Uterus (tissue), 4 donors: ENCODE data around the gene C1QTNF1. TPM values are rescaled to one million over a fixed set of nuclear protein-coding genes. Genes with fewer than 3 reads are reported as not detected.

ENCODE experiments used
- DNase-seq, 2 donors: peaks; one replicate each; pipeline ENCODE4 v3.0.0-alpha.2; 2019 to 2020
- H3K27ac ChIP-seq, 2 donors: fragments of 200-600 bp; sonication (generic); 1 replicate in 1 of 2; 2 replicates in 1 of 2; pipeline ENCODE4 v1.5.1; 2016 to 2018
- H3K27me3 ChIP-seq, 2 donors: fragments of 200-600 bp; sonication (generic); one replicate each; pipeline ENCODE4 v1.5.1; 2018 to 2019; ENCODE audit warnings: control low read depth in 1 of 2
- H3K36me3 ChIP-seq, 2 donors: fragments of 200-600 bp; sonication (generic); one replicate each; pipeline ENCODE4 v1.5.1; 2019; ENCODE audit warnings: control low read depth in 1 of 2
- H3K4me1 ChIP-seq, 2 donors: fragments of 200-600 bp; sonication (generic); one replicate each; pipeline ENCODE4 v1.5.1; 2018 to 2019; ENCODE audit warnings: control low read depth in 1 of 2
- H3K4me3 ChIP-seq, 2 donors: fragments of 200-600 bp; sonication (generic); 1 replicate in 1 of 2; 2 replicates in 1 of 2; pipeline ENCODE4 v1.5.1; 2018 to 2019; ENCODE audit warnings: mild to moderate bottlenecking in 1 of 2
- H3K9me3 ChIP-seq, 2 donors: fragments of 200-600 bp; sonication (generic); one replicate each; pipeline ENCODE4 v1.5.1; 2019; ENCODE audit warnings: control low read depth in 1 of 2
- CTCF ChIP-seq, 4 experiments: fragments of 200-600 bp in 2 of 4; fragments of 450-650 bp in 2 of 4; sonication (generic) in 2 of 4; IDR thresholded peaks; one replicate each; pipeline ENCODE4 v1.5.1; 2016 to 2019; ENCODE audit warnings: antibody characterized with exemption in 4 of 4, mild to moderate bottlenecking in 2 of 4, moderate library complexity in 1 of 4
- POLR2A ChIP-seq, 2 donors: fragments of 450-650 bp; IDR thresholded peaks; one replicate each; pipeline ENCODE4 v1.6.1; 2016; ENCODE audit warnings: antibody characterized with exemption in 2 of 2, mild to moderate bottlenecking in 1 of 2, moderate library complexity in 1 of 2
- intact Hi-C: fragments of 100-400 bp; cut with DNase I; formaldehyde crosslinking; loops from one replicate; pipeline ENCODE4 v1.15.1; 2023; ENCODE audit warnings: low total_unique reads
- total RNA-seq, 4 donors: library from RNA; depleted of rRNA in 3 of 4; stranded (reverse); fragments of >200 nt in 3 of 4; gene quantifications; one replicate each; pipeline versions ENCODE4 v1.1.0 to v1.2.4, GENCODE V29; 2014 to 2023
- donor health status: DM: yes; HTN: yes; CAD: no.

The C1QTNF1 gene
- total RNA-seq, 4 donors from 2014 or later, result 2.9 to 80.8 (median 39.6) TPM

- Histone ChIP-seq H3K4me1 (no peaks in the 10 kb centered on the region), H3K4me3 (no peak overlapping the region), H3K27me3 (no peaks in the 10 kb centered on the region), H3K36me3 (no peaks in the 10 kb centered on the region), H3K27ac (no peak overlapping the region), H3K9me3 (no peaks in the 10 kb centered on the region)
- DNase-seq, result no peak
- TF ChIP-seq CTCF (IDR thresholded peaks at IDR 0.05) (no peak), POLR2A (IDR thresholded peaks at IDR 0.05) (no peak)
- intact Hi-C loops, result no loop called here
Observed at GRCh38 chr17:79098282-79098867, 74.4 kb downstream of the C1QTNF1 start.

Other genes with a start within 250 kb of the C1QTNF1 start
- 10 to 100 TPM in 3 of 4 donors, 1 to 10 TPM in 1; 6.2 to 56.1 (median 44.3) TPM for gene CYTH1, start 241.9 kb upstream of the C1QTNF1 start, total RNA-seq
- gene USP36, start 183.4 kb upstream of the C1QTNF1 start, total RNA-seq, result 100 to 1,000 TPM in 1 of 4 donors, 10 to 100 TPM in 2, 1 to 10 TPM in 1; 6.5 to 102 (median 31.9) TPM
- gene CEP295NL, start 121.0 kb upstream of the C1QTNF1 start, total RNA-seq, result 10 to 100 TPM in 1 of 4 donors, 1 to 10 TPM in 2, not detected in 1; 1.8 to 14.5 (median 3.8) TPM
- gene TIMP2, start 98.8 kb upstream of the C1QTNF1 start, total RNA-seq, result 100 to 1,000 TPM; 119 to 399 (median 127) TPM
- 100 to 1,000 TPM in 3 of 4 donors, 10 to 100 TPM in 1; 88.2 to 396 (median 244) TPM for gene LGALS3BP, start 44.2 kb upstream of the C1QTNF1 start, total RNA-seq
- gene CANT1, start 14.4 kb upstream of the C1QTNF1 start, total RNA-seq, result 10 to 100 TPM in 3 of 4 donors, 1 to 10 TPM in 1; 9.2 to 40.6 (median 21.5) TPM
- 10 to 100 TPM in 3 of 4 donors, 1 to 10 TPM in 1; 3.8 to 63.2 (median 24.6) TPM for gene ENGASE, start 50.7 kb downstream of the C1QTNF1 start, total RNA-seq